Mammary epithelial cell (primary cell): Measurements from ENCODE around the gene RPS27L.

Experiments used
- CTCF ChIP-seq, 2 donors: IDR thresholded peaks in 1 of 2; conservative IDR thresholded peaks in 1 of 2; 2 replicates each; pipeline ENCODE4 v1.5.1; 2011 to 2012; ENCODE audit warnings: inconsistent platforms in 2 of 2, low read length in 2 of 2, mild to moderate bottlenecking in 2 of 2, control low read depth in 1 of 2, low read depth in 1 of 2; ENCODE audit not compliant: insufficient read depth in 1 of 2; ENCODE audit errors: extremely low read depth in 1 of 2
- EZH2 ChIP-seq: IDR thresholded peaks from 2 replicates; pipeline ENCODE4 v1.6.1; 2012; ENCODE audit warnings: low read length, inconsistent platforms, borderline replicate concordance

DNA sequence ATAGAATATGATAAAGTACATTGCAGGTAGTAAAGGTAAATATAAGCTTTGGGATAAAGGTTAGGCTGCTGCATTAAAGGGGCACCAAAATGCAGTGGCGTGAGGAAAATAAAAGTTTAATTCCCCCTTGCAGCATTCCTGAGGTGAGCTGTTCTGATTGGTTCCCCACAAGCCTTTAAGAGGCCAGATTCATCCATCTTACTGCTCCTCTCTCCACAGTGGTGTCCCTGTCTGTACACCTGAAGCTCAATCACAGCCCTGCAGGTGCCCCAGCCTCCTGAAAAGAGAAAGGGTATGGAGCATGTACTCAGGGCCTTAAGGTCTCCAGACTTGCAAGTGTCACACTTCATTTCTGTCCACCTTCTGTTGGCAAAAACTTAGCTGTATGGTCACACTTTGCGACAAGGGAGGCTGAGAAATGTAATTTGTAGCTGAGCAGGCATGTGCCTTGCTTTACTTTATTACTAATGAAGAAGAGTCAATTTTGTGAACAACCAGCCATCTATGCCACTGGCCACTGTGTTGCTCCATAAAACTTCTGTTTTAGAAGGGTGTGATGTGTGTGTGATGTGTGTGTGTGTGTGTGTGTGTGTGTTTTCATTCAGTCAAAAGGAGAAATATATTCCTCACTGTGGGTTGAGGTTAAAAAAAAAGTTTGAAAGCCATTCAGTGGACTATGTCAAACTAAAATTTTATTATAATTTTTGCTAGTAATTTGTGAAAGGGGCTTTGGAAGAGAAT, 22.9 kb downstream of the RPS27L start:
- TF ChIP-seq CTCF (conservative IDR thresholded peaks at IDR 0.05 in 1 of 2, IDR thresholded peaks at IDR 0.05 in 1 of 2; ENCODE audit: extremely low read depth in 1 of 2, insufficient read depth in 1 of 2, low read depth in 1 of 2, low read length in 2 of 2) (no peak), EZH2 (no peak)
